D721Med (cell line): Measurements from ENCODE around the gene ZNF148.

Experiments
- DNase-seq: peaks from one replicate; pipeline ENCODE4 v3.0.0; 2011; ENCODE audit warnings: low spot score; ENCODE audit not compliant: insufficient read length
- FAIRE-seq: peaks from 2 replicates; lab custom pipeline; 2011; peaks lifted over from hg19 to GRCh38; lab: Jason Lieb, UNC
- CTCF ChIP-seq: IDR thresholded peaks from 2 replicates; pipeline ENCODE4 v1.5.1; 2012; ENCODE audit warnings: mild to moderate bottlenecking, control low read depth; ENCODE audit not compliant: insufficient read depth; ENCODE audit errors: missing control alignments

ZNF148 gene

GRCh38 chr3:125186261-125186787, 188.8 kb downstream of the ZNF148 start:
- no peak for TF ChIP-seq CTCF
- no peak for FAIRE-seq
- no peak for DNase-seq

GRCh38 chr3:125185805-125186204, 189.3 kb downstream of the ZNF148 start:
- DNase-seq = no peak

GRCh38 chr3:125179884-125180240, 195.3 kb downstream of the ZNF148 start:
- no peak for DNase-seq
- no peak for FAIRE-seq

More at GRCh38 chr3:125185805-125186204, 189.3 kb downstream of the ZNF148 start:
- TF ChIP-seq CTCF = no peak
- FAIRE-seq = no peak

GRCh38 chr3:125179143-125179883, 195.8 kb downstream of the ZNF148 start:
- DNase-seq (no peak), FAIRE-seq (no peak)
- no peak for TF ChIP-seq CTCF

More at GRCh38 chr3:125179884-125180240, 195.3 kb downstream of the ZNF148 start:
- no peak for TF ChIP-seq CTCF

GRCh38 chr3:125177746-125178145, 197.4 kb downstream of the ZNF148 start:
- FAIRE-seq = no peak
- TF ChIP-seq CTCF = no peak
- DNase-seq = no peak
